GM23248 (cell line): Measurements from ENCODE around the gene PDE6G. TPM values are rescaled to one million over a fixed set of nuclear protein-coding genes. Genes with fewer than 3 reads are reported as not detected.

Source experiments
- DNase-seq: peaks from one replicate; pipeline ENCODE4 v3.0.0-alpha.2; 2015
- H2AFZ ChIP-seq: fragments of 200-600 bp; sonication (generic); 2 replicates; pipeline ENCODE4 v1.6.1; 2016; ENCODE audit warnings: antibody characterized with exemption
- H3F3A ChIP-seq: fragments of 200-600 bp; sonication (generic); 2 replicates; pipeline ENCODE4 v1.6.1; 2016; ENCODE audit warnings: mild to moderate bottlenecking, antibody characterized with exemption, mixed run types; ENCODE audit not compliant: insufficient read depth
- H3K27ac ChIP-seq: fragments of 200-600 bp; sonication (generic); 2 replicates; pipeline ENCODE4 v1.5.1; 2016; ENCODE audit warnings: mild to moderate bottlenecking
- H3K27me3 ChIP-seq: fragments of 200-600 bp; sonication (generic); replicated peaks from 2 replicates; pipeline ENCODE4 v1.6.1; 2016; ENCODE audit warnings: mild to moderate bottlenecking; ENCODE audit not compliant: insufficient read depth
- H3K36me3 ChIP-seq: fragments of 200-600 bp; sonication (generic); 2 replicates; pipeline ENCODE4 v1.6.1; 2016; ENCODE audit warnings: low read depth, mild to moderate bottlenecking
- H3K4me1 ChIP-seq: fragments of 200-600 bp; sonication (generic); 2 replicates; pipeline ENCODE4 v1.6.1; 2016; ENCODE audit warnings: mild to moderate bottlenecking; ENCODE audit not compliant: insufficient read depth
- H3K4me2 ChIP-seq: fragments of 200-600 bp; sonication (generic); one replicate; pipeline ENCODE4 v1.6.1; 2016; ENCODE audit warnings: mild to moderate bottlenecking; ENCODE audit not compliant: unreplicated experiment
- H3K4me3 ChIP-seq: fragments of 200-600 bp; sonication (generic); 2 replicates; pipeline ENCODE4 v1.5.1; 2016; ENCODE audit warnings: mild to moderate bottlenecking
- H3K79me2 ChIP-seq: fragments of 200-600 bp; sonication (generic); 2 replicates; pipeline ENCODE4 v1.6.1; 2016; ENCODE audit warnings: mild to moderate bottlenecking; ENCODE audit not compliant: insufficient read depth
- H3K9ac ChIP-seq: fragments of 200-600 bp; sonication (generic); 2 replicates; pipeline ENCODE4 v1.6.1; 2016; ENCODE audit warnings: mild to moderate bottlenecking
- H3K9me2 ChIP-seq: fragments of 200-600 bp; sonication (generic); 2 replicates; pipeline ENCODE4 v1.6.1; 2016; ENCODE audit warnings: mixed run types, mild to moderate bottlenecking, moderate library complexity; ENCODE audit not compliant: insufficient read depth
- H3K9me3 ChIP-seq: fragments of 200-600 bp; sonication (generic); one replicate; pipeline ENCODE4 v1.6.1; 2017; ENCODE audit warnings: low read depth
- H4K20me1 ChIP-seq: fragments of 200-600 bp; sonication (generic); 2 replicates; pipeline ENCODE4 v1.6.0; 2016; ENCODE audit not compliant: insufficient read depth
- EZH2 ChIP-seq: fragments of 200-600 bp; sonication (generic); IDR thresholded peaks from 2 replicates; pipeline ENCODE4 v1.6.1; 2018; ENCODE audit warnings: antibody characterized with exemption, mild to moderate bottlenecking; ENCODE audit not compliant: insufficient read depth, poor library complexity, severe bottlenecking
- EZH2phosphoT487 ChIP-seq: fragments of 200-600 bp; sonication (generic); IDR thresholded peaks from 2 replicates; pipeline ENCODE4 v1.6.1; 2018; ENCODE audit warnings: antibody characterized with exemption, moderate library complexity, mild to moderate bottlenecking, low read depth; ENCODE audit not compliant: insufficient read depth
- WGBS, 2 experiments: methylation state at CpG; one replicate each; pipeline ENCODE4 v1.1.6; 2015 to 2017; ENCODE audit warnings: low lambda C conversion rate in 2 of 2, low coverage in 1 of 2; ENCODE audit errors: missing lambda C conversion rate in 2 of 2; 5-methylcytosine and 5-hydroxymethylcytosine counted together
- in situ Hi-C: fragments of 300-500 bp; cut with MboI; formaldehyde crosslinking; loops from 2 replicates; pipeline ENCODE4 v1.15.0; 2020
- polyA plus RNA-seq: library from polyadenylated mRNA; unstranded; fragments of >200 nt; fragmentation: Nextera tagmentation; extraction: Ambion mirVana; gene quantifications from 2 replicates; pipeline ENCODE4 v1.2.1, GENCODE V29; 2016
- total RNA-seq: library from RNA; depleted of rRNA; stranded (reverse); fragments of >200 nt; shearing (Covaris generic); gene quantifications from 2 replicates; pipeline ENCODE4 v1.2.3, GENCODE V29; 2014

PDE6G gene
- total and polyA plus RNA-seq, 2 experiments from 2014 or later = not detected

- Histone ChIP-seq H3K4me2 (no peak overlapping the region), H3K36me3 (no peaks in the 10 kb centered on the region), H3K9ac (no peak overlapping the region; the same call in 1 of the 2 replicates), H3K9me2 (no peaks in the 10 kb centered on the region), H4K20me1 (no peaks in the 10 kb centered on the region), H2AFZ (no peak overlapping the region), H3K27me3 (peaks cover 15% of the 10 kb centered on the region; the same call in 1 of the 2 replicates), H3K4me3 (no peak overlapping the region), H3K9me3 (no peaks in the 10 kb centered on the region), H3K27ac (no peak overlapping the region), H3K4me1 (0 out of 2 replicates have a peak, but pooled peaks cover 3% of the 10 kb centered on the region), H3K79me2 (no peaks in the 10 kb centered on the region), H3F3A (no peaks in the 10 kb centered on the region)
- peak; percentile 90 for DNase-seq
- 55% methylated on average over 10 of the region's 10 CpGs for WGBS, 2 experiments
- in situ Hi-C loops = loop anchor here (10.0 kb wide), 1 partner anchor 57 kb away; no protein-coding TSS in a partner anchor
- TF ChIP-seq EZH2 (no peak), EZH2phosphoT487 (no peak)
Measured at GRCh38 chr17:81651692-81652091, 4.7 kb downstream of the PDE6G start.

- Histone ChIP-seq H3F3A (no peaks in the 10 kb centered on the region), H2AFZ (no peak overlapping the region), H3K4me2 (no peak overlapping the region), H4K20me1 (no peaks in the 10 kb centered on the region), H3K27ac (no peak overlapping the region), H3K4me3 (no peak overlapping the region), H3K36me3 (no peaks in the 10 kb centered on the region), H3K9me3 (no peaks in the 10 kb centered on the region), H3K9me2 (no peaks in the 10 kb centered on the region), H3K79me2 (no peaks in the 10 kb centered on the region), H3K4me1 (0 out of 2 replicates have a peak, but pooled peaks cover 3% of the 10 kb centered on the region), H3K27me3 (peaks cover 15% of the 10 kb centered on the region; the same call in 1 of the 2 replicates), H3K9ac (no peak overlapping the region)
- no peak for DNase-seq
- TF ChIP-seq EZH2phosphoT487 = no peak
- in situ Hi-C loops = loop anchor here (10.0 kb wide), 1 partner anchor 56 kb away; no protein-coding TSS in a partner anchor
- WGBS, 2 experiments = 52 to 69% methylated on average over 7 to 9 of the region's 9 CpGs
Measured at GRCh38 chr17:81650951-81651350, 5.4 kb downstream of the PDE6G start.

- in situ Hi-C loops = no loop called here
- no peaks in the 10 kb centered on the region for H3K79me2 ChIP-seq
Measured at GRCh38 chr17:81648707-81649085, 7.6 kb downstream of the PDE6G start.

GRCh38 chr17:81648013-81648706 is 8.2 kb downstream of the PDE6G start:
- TF ChIP-seq EZH2phosphoT487 = no peak
- peak; percentile 38 for TF ChIP-seq EZH2
- peak; percentile 33 for DNase-seq
- Histone ChIP-seq H3K27ac (no peak overlapping the region), H3K27me3 (peaks cover 15% of the 10 kb centered on the region; the same call in 1 of the 2 replicates), H3K9me2 (no peaks in the 10 kb centered on the region), H4K20me1 (no peaks in the 10 kb centered on the region), H3K79me2 (no peaks in the 10 kb centered on the region), H3K4me3 (0 out of 2 replicates have a peak overlapping the region, but pooled peaks have one; percentile 37), H3K36me3 (no peaks in the 10 kb centered on the region), H3K4me2 (peak overlapping the region; percentile 20), H3K9me3 (no peaks in the 10 kb centered on the region), H3K4me1 (0 out of 2 replicates have a peak, but pooled peaks cover 3% of the 10 kb centered on the region), H2AFZ (no peak overlapping the region), H3K9ac (no peak overlapping the region), H3F3A (no peaks in the 10 kb centered on the region)
- in situ Hi-C loops = no loop called here
- 6 to 8% methylated on average over 27 to 38 of the region's 78 CpGs for WGBS, 2 experiments

More at GRCh38 chr17:81648707-81649085, 7.6 kb downstream of the PDE6G start:
- H3K4me3 ChIP-seq = no peak overlapping the region
- no peaks in the 10 kb centered on the region for H3K36me3 ChIP-seq
- H3K9ac ChIP-seq = no peak overlapping the region
- no peaks in the 10 kb centered on the region for H3K9me2 ChIP-seq
- H3K27me3 ChIP-seq = peaks cover 15% of the 10 kb centered on the region; the same call in 1 of the 2 replicates
- H3K27ac ChIP-seq = no peak overlapping the region
- 71 to 84% methylated on average over 14 of the region's 14 CpGs for WGBS, 2 experiments
- 0 out of 2 replicates have a peak, but pooled peaks cover 3% of the 10 kb centered on the region for H3K4me1 ChIP-seq
- no peak for DNase-seq
- no peak overlapping the region for H3K4me2 ChIP-seq
- TF ChIP-seq EZH2phosphoT487 = no peak
- TF ChIP-seq EZH2 = no peak
- H4K20me1 ChIP-seq = no peaks in the 10 kb centered on the region
- H3F3A ChIP-seq = no peaks in the 10 kb centered on the region
- no peak overlapping the region for H2AFZ ChIP-seq
- no peaks in the 10 kb centered on the region for H3K9me3 ChIP-seq
